Fibroblast of villous mesenchyme (primary cell): ENCODE results near the gene EIF2A. TPM values are rescaled to one million over a fixed set of nuclear protein-coding genes. Genes with fewer than 3 reads are reported as not detected.
A peak's percentile ranks its signal among the peaks of the same experiment; 100 is the strongest.
"Not testable (repeated sequence)": the region's sequence is repeated elsewhere in the genome, so short reads cannot be mapped to it uniquely, and the experiment has no call there.

Experiments used
- DNase-seq: peaks from one replicate; pipeline ENCODE4 v3.0.0-alpha.2; 2010; ENCODE audit warnings: low read depth
- H3K4me3 ChIP-seq: 2 replicates; pipeline ENCODE4 v1.5.1; 2011; ENCODE audit warnings: low read depth, mild to moderate bottlenecking, low read length
- total RNA-seq: library from RNA; depleted of rRNA; stranded (reverse); fragments of >200 nt; gene quantifications from 2 replicates; pipeline ENCODE4 v1.2.3, GENCODE V29; 2012
- TF ChIP-seq, protein P1 (sequence below): IDR thresholded peaks from 2 replicates; pipeline ENCODE4 v1.5.1; 2012; ENCODE audit warnings: low read depth, mild to moderate bottlenecking, low read length; ENCODE audit not compliant: insufficient read depth

Gene EIF2A
- total RNA-seq, 1 donor, result 156 TPM

DNA sequence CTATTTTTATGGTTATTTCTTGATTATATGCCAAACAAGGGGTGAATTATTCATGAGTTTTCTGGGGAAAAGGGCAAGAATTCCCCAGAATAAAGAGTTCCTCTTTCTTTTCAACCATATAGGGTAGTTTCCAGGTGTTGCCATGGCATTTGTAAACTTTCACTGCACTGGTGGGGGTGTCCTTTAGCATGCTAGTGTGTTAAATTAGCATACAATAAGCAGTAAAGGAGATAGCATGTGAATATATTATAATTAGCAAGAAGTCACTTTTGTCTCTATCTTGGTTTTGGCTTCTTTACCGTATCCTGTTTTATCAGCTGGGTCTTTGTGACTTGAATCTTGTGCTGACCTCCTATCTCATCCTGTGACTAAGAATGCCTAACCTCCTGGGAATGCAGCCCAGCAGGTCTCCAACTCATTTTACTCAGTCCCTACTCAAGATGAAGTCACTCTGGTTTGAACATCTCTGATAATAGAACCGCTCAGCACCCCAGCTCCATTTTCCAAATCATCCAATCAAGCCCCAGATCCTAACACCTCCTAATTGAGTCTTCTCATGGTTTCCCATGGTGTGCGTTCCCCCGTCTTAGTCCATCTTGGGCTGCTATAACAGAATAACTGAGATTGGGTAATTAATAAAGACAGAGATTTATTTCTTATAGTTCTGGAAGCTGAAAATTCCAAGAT lies 53.2 kb downstream of the EIF2A start:
- no peak overlapping the region for H3K4me3 ChIP-seq
- no peak for DNase-seq
- TF ChIP-seq, protein P1, sequence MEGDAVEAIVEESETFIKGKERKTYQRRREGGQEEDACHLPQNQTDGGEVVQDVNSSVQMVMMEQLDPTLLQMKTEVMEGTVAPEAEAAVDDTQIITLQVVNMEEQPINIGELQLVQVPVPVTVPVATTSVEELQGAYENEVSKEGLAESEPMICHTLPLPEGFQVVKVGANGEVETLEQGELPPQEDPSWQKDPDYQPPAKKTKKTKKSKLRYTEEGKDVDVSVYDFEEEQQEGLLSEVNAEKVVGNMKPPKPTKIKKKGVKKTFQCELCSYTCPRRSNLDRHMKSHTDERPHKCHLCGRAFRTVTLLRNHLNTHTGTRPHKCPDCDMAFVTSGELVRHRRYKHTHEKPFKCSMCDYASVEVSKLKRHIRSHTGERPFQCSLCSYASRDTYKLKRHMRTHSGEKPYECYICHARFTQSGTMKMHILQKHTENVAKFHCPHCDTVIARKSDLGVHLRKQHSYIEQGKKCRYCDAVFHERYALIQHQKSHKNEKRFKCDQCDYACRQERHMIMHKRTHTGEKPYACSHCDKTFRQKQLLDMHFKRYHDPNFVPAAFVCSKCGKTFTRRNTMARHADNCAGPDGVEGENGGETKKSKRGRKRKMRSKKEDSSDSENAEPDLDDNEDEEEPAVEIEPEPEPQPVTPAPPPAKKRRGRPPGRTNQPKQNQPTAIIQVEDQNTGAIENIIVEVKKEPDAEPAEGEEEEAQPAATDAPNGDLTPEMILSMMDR, result no peak

DNA sequence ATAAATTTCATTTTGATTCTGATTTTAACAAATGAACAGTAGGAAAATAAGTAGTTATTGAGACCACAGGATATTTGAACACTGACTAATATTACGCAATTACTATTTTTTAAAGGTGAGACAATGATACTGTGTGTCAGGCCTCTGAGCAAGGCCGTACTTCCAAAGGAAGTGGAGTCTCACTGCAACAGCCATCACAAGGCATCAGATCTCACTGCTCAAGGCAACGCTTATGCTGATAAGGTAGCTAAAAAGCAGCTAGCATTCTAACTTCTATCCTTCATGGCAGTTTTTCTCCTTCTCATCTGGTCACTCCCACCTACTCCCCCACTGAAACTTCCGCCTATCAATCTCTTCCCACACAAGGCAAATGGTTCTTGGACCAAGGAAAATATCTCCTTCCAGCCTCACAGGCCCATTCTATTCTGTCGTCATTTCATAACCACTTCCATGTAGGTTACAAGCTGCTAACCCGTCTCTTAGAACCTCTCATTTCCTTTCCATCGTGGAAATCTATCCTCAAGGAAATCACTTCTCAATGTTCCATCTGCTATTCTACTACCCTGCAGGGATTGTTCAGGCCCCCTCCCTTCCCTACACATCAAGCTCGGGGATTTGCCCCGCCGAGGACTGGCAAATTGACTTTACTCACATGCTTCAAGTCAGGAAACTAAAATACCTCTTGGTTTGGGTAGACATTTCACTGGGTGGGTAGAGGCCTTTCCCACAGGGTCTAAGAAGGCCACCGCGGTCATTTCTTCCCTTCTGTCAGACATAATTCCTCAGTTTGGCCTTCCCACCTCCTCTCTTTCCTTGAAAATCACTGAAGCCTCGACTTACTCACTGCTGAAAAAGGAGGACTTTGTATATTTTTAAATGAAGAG lies 54.3 kb downstream of the EIF2A start:
- not testable (repeated sequence) for H3K4me3 ChIP-seq, DNase-seq

DNA sequence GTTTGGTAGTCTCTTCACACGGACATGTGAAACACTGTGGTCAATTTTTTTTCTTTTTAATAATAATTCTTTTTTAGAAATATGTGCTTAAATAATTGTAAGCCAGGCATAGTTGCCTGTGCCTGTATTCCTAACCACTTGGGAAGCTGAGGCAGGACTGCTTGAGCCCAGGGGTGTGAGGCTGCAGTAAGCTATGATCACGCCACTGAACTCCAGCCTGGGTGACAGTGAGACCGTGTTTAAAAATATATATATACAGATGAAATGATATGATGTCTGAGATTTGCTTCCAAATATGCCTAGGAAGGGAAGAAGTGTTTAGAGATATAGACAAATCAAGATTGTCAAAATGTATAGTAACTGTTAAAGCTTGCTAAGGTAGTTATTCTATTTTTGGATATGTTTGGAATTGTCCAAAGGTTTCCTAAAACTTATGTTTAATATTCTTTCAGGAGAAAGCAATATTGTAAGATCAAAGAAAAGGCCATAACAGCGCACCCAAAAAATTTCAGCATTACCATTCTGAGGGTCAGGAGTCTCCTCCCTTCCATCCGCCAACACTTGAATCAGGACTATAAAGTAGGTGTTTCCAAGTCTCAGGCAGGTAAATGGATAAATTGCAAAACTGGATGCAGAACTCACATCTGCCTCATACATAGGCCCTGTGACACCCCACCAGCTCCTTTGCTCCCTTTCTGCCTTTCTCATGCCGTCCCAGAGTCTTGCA lies 56.0 kb downstream of the EIF2A start:
- no peak for DNase-seq
- TF ChIP-seq, protein P1, result no peak
- peak overlapping the region; percentile 75 for H3K4me3 ChIP-seq

DNA sequence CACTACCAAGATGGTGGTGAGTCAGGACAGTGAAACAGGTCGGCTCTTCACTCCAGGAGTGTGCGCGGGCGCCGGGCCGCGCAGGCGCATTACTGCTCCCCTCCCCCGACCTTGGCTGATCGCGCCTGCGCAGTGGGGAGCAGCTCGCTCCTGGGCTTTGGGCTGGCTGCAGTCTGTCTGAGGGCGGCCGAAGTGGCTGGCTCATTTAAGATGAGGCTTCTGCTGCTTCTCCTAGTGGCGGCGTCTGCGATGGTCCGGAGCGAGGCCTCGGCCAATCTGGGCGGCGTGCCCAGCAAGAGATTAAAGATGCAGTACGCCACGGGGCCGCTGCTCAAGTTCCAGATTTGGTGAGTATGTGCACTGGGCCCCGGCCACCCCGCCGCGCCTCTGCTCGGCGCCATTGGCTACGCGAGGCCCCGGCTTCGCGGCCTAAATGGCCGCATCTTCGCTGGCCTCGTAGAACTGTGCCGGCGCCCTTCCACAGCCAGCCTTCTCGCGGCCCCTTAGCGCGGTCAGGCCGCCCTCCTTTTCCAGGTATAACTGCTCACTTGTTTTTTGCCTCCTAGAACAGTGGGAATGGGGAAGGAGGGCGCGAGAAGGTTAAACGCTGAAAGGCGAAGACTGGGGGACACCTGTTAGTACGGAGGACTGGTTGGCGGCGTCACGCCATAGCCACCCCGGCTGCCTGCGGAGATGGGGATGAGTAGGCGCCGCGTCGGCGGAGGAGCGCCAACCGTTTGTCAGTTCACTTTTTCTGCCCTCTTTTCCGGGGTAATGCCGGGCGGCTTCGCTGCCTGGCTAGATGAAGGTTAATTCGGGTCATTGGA lies 56.8 kb downstream of the EIF2A start, which contains the start of gene SELENOT:
TSS of gene SELENOT (plus strand) at position 169 of the 827 bp plus-strand sequence. CDS start at position 211, 42 bp downstream.
- H3K4me3 ChIP-seq, result peak within 1 kb of the TSS; percentile 75
- peak; percentile 97 for DNase-seq
- TF ChIP-seq, protein P1, result peak; percentile 26

DNA sequence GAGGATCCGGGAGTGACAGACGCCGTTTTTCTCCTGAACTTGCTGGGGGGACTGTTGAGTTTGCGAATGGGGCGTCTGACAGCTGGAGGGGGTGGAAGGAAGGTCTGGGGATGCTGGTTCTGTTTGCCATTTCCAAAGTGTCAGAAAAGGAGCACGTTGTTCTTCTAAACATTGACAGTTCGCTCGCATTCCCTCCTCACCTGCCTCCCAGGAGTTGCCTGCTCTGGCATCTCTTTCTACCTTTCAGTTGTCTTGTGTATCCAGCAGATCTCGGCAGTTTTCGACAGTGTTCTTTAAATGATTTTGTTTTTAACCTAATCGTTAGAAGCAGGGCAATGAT lies 57.4 kb downstream of the EIF2A start:
- TF ChIP-seq, protein P1, result no peak
- DNase-seq, result no peak
- H3K4me3 ChIP-seq, result peak overlapping the region; percentile 75

DNA sequence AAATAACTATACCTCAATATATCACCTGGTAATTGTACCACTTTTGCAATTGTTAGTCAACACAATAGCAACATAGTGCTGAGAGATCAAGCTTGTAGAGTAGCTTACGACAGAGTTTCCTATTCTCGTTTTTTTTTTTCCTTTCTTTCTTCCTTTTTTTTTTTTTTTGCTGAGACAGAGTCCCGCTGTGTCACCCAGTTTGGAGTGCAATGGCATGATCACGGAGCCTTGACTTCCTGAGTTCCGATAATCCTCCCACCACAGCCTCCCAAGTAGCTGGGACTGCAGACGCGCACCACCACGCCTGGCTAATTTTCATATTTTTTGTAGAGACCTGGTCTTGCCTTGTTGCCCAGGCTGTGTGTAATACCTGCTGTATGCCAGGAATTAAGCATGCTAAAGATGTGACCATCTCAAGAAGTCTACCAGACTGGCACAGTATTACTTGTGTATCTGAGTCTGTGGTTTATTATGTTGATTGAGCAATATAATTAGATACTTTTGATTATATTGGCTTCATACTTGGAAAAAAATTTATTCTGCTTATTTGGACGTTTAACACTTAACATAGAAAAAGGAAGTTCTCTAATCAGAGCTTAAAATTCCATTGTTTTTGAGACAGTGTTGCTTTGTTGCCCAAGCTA lies 59.5 kb downstream of the EIF2A start:
- TF ChIP-seq, protein P1, result no peak
- no peak overlapping the region for H3K4me3 ChIP-seq
- no peak for DNase-seq
